H1 (cell line): Measurements from ENCODE around the gene PLAC1. TPM values are rescaled to one million over a fixed set of nuclear protein-coding genes. Genes with fewer than 3 reads are reported as not detected.

Experiments
- CTCF ChIA-PET: fragments of 300-600 bp; sonication (Branson Sonifier 250); formaldehyde crosslinking; loops from one replicate; lab custom pipeline; 2021; ENCODE audit not compliant: partially characterized antibody; lab: Charles Lee
- POLR2A ChIA-PET: fragments of 300-600 bp; sonication (Branson Sonifier 250); formaldehyde crosslinking; loops from one replicate; lab custom pipeline; 2021; ENCODE audit warnings: inconsistent platforms; ENCODE audit not compliant: partially characterized antibody; lab: Charles Lee
- DNase-seq, 2 experiments: peaks; one replicate each; pipeline versions ENCODE4 v3.0.0 to v3.0.0-alpha.2; 2010 to 2022; ENCODE audit warnings: low spot score in 2 of 2, low read depth in 1 of 2, mixed read lengths in 1 of 2
- FAIRE-seq: peaks from 2 replicates; lab custom pipeline; 2011; peaks lifted over from hg19 to GRCh38; lab: Jason Lieb, UNC
- H2AFZ ChIP-seq: 2 replicates; pipeline ENCODE4 v1.8.1; 2012; ENCODE audit warnings: low read length, inconsistent platforms
- H2AK5ac ChIP-seq: 2 replicates; pipeline ENCODE4 v1.6.1; 2013; ENCODE audit warnings: low read depth, low read length
- H2BK120ac ChIP-seq: replicated peaks from 2 replicates; pipeline ENCODE3; 2013; ENCODE audit warnings: low read depth, low read length, inconsistent platforms
- H2BK12ac ChIP-seq: 2 replicates; pipeline ENCODE4 v1.6.1; 2013; ENCODE audit warnings: low read depth, low read length
- H2BK15ac ChIP-seq: 2 replicates; pipeline ENCODE4 v1.6.1; 2013; ENCODE audit warnings: low read length
- H2BK20ac ChIP-seq: 2 replicates; pipeline ENCODE4 v1.6.1; 2013; ENCODE audit warnings: low read length
- H2BK5ac ChIP-seq: 2 replicates; pipeline ENCODE4 v1.6.1; 2013; ENCODE audit warnings: low read depth, low read length
- H3K14ac ChIP-seq: 2 replicates; pipeline ENCODE4 v1.6.1; 2013; ENCODE audit warnings: inconsistent platforms; ENCODE audit not compliant: insufficient read length
- H3K18ac ChIP-seq: 2 replicates; pipeline ENCODE4 v1.6.1; 2013; ENCODE audit warnings: low read length; ENCODE audit errors: extremely low read depth
- H3K23ac ChIP-seq: 2 replicates; pipeline ENCODE4 v1.6.1; 2013; ENCODE audit warnings: inconsistent platforms; ENCODE audit not compliant: insufficient read length
- H3K23me2 ChIP-seq: 2 replicates; pipeline ENCODE4 v1.6.1; 2013; ENCODE audit warnings: low read depth, low read length
- H3K27ac ChIP-seq: 2 replicates; pipeline ENCODE4 v1.6.1; 2011; ENCODE audit warnings: low read depth, low read length, inconsistent platforms
- H3K27me3 ChIP-seq, 4 experiments: replicated peaks in 1 of 4; 1 replicate in 1 of 4; 2 replicates in 3 of 4; pipeline versions ENCODE4 v1.6.1 to v1.8.1; 2011 to 2013; ENCODE audit warnings: low read length in 3 of 4, mild to moderate bottlenecking in 3 of 4, inconsistent platforms in 2 of 4, mixed read lengths in 2 of 4, moderate library complexity in 1 of 4; ENCODE audit not compliant: control insufficient read depth in 3 of 4, insufficient read depth in 3 of 4; ENCODE audit errors: extremely low read depth in 1 of 4
- H3K36me3 ChIP-seq, 4 experiments: 2 replicates each; pipeline versions ENCODE4 v1.6.1 to v1.8.1; 2011 to 2013; ENCODE audit warnings: mild to moderate bottlenecking in 4 of 4, low read length in 3 of 4, moderate library complexity in 2 of 4, control low read depth in 1 of 4, inconsistent platforms in 1 of 4; ENCODE audit not compliant: insufficient read depth in 4 of 4, control insufficient read depth in 2 of 4
- H3K4ac ChIP-seq: replicated peaks from 2 replicates; pipeline ENCODE3; 2013; ENCODE audit warnings: low read length, low read depth, mixed read lengths, inconsistent platforms; ENCODE audit not compliant: insufficient read length
- H3K4me1 ChIP-seq, 4 experiments: replicated peaks in 1 of 4; 1 replicate in 1 of 4; 2 replicates in 3 of 4; pipeline versions ENCODE4 v1.6.1 to v1.8.1; 2011 to 2013; ENCODE audit warnings: low read length in 3 of 4, inconsistent platforms in 2 of 4, mixed read lengths in 1 of 4; ENCODE audit not compliant: insufficient read depth in 4 of 4, control insufficient read depth in 3 of 4
- H3K4me2 ChIP-seq, 2 experiments: 2 replicates each; pipeline versions ENCODE4 v1.6.1 to v1.8.1; 2011 to 2013; ENCODE audit warnings: low read depth in 2 of 2, low read length in 2 of 2, control low read depth in 1 of 2, inconsistent platforms in 1 of 2, mild to moderate bottlenecking in 1 of 2; ENCODE audit not compliant: insufficient read depth in 1 of 2
- H3K4me3 ChIP-seq, 4 experiments: fragments of 200-600, 300-600 bp in 1 of 4; sonication (generic), shearing (Covaris generic), sonication (Bioruptor Twin) in 1 of 4; 2 replicates each; pipeline versions ENCODE4 v1.5.1 to v1.8.1; 2011 to 2016; ENCODE audit warnings: low read length in 4 of 4, low read depth in 3 of 4, control low read depth in 2 of 4, inconsistent platforms in 2 of 4, mild to moderate bottlenecking in 2 of 4, mixed read lengths in 1 of 4, moderate library complexity in 1 of 4; ENCODE audit not compliant: insufficient read depth in 2 of 4; ENCODE audit errors: extremely low read depth in 1 of 4
- H3K56ac ChIP-seq: replicated peaks from 2 replicates; pipeline ENCODE3; 2013; ENCODE audit warnings: low read depth, mild to moderate bottlenecking, mixed read lengths, low read length, inconsistent platforms; ENCODE audit not compliant: insufficient read length
- H3K79me1 ChIP-seq: 2 replicates; pipeline ENCODE4 v1.6.1; 2013; ENCODE audit warnings: low read depth, low read length, control low read depth
- H3K79me2 ChIP-seq, 2 experiments: 2 replicates each; pipeline versions ENCODE4 v1.6.1 to v1.8.1; 2012 to 2013; ENCODE audit warnings: low read length in 2 of 2, mild to moderate bottlenecking in 2 of 2, inconsistent platforms in 1 of 2; ENCODE audit not compliant: insufficient read depth in 2 of 2, control insufficient read depth in 1 of 2
- H3K9ac ChIP-seq, 4 experiments: replicated peaks in 1 of 4; 1 replicate in 1 of 4; 2 replicates in 3 of 4; pipeline versions ENCODE4 v1.6.1 to v1.8.1; 2011 to 2013; ENCODE audit warnings: low read depth in 3 of 4, low read length in 3 of 4, control low read depth in 2 of 4, mild to moderate bottlenecking in 2 of 4, moderate library complexity in 2 of 4, inconsistent platforms in 1 of 4; ENCODE audit errors: extremely low read depth in 1 of 4
- H3K9me3 ChIP-seq, 2 experiments: 2 replicates each; pipeline versions ENCODE4 v1.6.1 to v1.8.1; 2012 to 2013; ENCODE audit warnings: mild to moderate bottlenecking in 2 of 2, moderate library complexity in 2 of 2, control low read depth in 1 of 2, inconsistent platforms in 1 of 2, low read depth in 1 of 2, low read length in 1 of 2, mixed read lengths in 1 of 2; ENCODE audit not compliant: insufficient read depth in 2 of 2
- H4K20me1 ChIP-seq, 2 experiments: replicated peaks in 1 of 2; 2 replicates each; pipeline versions ENCODE3 to v1.8.1; 2011 to 2013; ENCODE audit warnings: inconsistent platforms in 2 of 2, low read length in 2 of 2, mild to moderate bottlenecking in 1 of 2; ENCODE audit not compliant: insufficient read depth in 2 of 2, control insufficient read depth in 1 of 2
- H4K5ac ChIP-seq: 2 replicates; pipeline ENCODE4 v1.6.1; 2013; ENCODE audit warnings: low read length, low read depth, mixed read lengths, inconsistent platforms; ENCODE audit not compliant: insufficient read length
- H4K8ac ChIP-seq: 2 replicates; pipeline ENCODE4 v1.8.0; 2013; ENCODE audit warnings: mild to moderate bottlenecking, moderate library complexity, low read length, inconsistent platforms; ENCODE audit not compliant: insufficient read depth; ENCODE audit errors: extremely low read depth
- H4K91ac ChIP-seq: replicated peaks from 2 replicates; pipeline ENCODE3; 2013; ENCODE audit warnings: low read length, mixed read lengths, inconsistent platforms; ENCODE audit not compliant: insufficient read length
- BCL11A ChIP-seq, 2 experiments: IDR thresholded peaks; one replicate each; pipeline ENCODE4 v1.6.1; 2011; ENCODE audit warnings: low read depth in 2 of 2, low read length in 2 of 2, mild to moderate bottlenecking in 2 of 2
- CBX8 ChIP-seq: fragments of 300-800, 300-1000 bp; sonication (generic); IDR thresholded peaks from 2 replicates; pipeline ENCODE4 v1.7.1; 2016; ENCODE audit warnings: low read depth, low read length, borderline replicate concordance
- CTCF ChIP-seq, 3 experiments: IDR thresholded peaks; 1 replicate in 2 of 3; 2 replicates in 1 of 3; pipeline versions ENCODE4 v1.5.1 to v1.6.1; 2011; ENCODE audit warnings: low read length in 3 of 3, mild to moderate bottlenecking in 3 of 3, inconsistent platforms in 2 of 3, low read depth in 1 of 3, moderate library complexity in 1 of 3; ENCODE audit not compliant: insufficient read depth in 1 of 3; ENCODE audit errors: control extremely low read depth in 1 of 3
- HDAC2 ChIP-seq, 2 experiments: fragments of 300-600 bp in 1 of 2; sonication (generic) in 1 of 2; IDR thresholded peaks; 2 replicates each; pipeline ENCODE4 v1.6.1; 2011 to 2012; ENCODE audit warnings: low read depth in 2 of 2, low read length in 2 of 2, mild to moderate bottlenecking in 2 of 2, moderate library complexity in 2 of 2, borderline replicate concordance in 1 of 2, inconsistent platforms in 1 of 2
- KDM4A ChIP-seq: IDR thresholded peaks from one replicate; pipeline ENCODE4 v1.7.1; 2012; ENCODE audit warnings: low read depth, mild to moderate bottlenecking, moderate library complexity, low read length, inconsistent platforms; ENCODE audit not compliant: severe bottlenecking
- NRF1 ChIP-seq: IDR thresholded peaks from 2 replicates; pipeline ENCODE4 v1.6.1; 2011; ENCODE audit warnings: mild to moderate bottlenecking, low read depth, low read length, improper control_type of control experiment
- TAF7 ChIP-seq: optimal IDR thresholded peaks from 2 replicates; pipeline ENCODE3; 2011; ENCODE audit warnings: low read depth, mild to moderate bottlenecking, inconsistent platforms, low read length, moderate library complexity, borderline replicate concordance
- WGBS, 2 experiments: shearing (Covaris generic) in 1 of 2; methylation state at CpG; one replicate each; pipeline versions ENCODE4 v1.1.6 to v1.1.7; 2013 to 2015; ENCODE audit warnings: low lambda C conversion rate in 2 of 2, mixed read lengths in 2 of 2, inconsistent platforms in 1 of 2, low coverage in 1 of 2, missing lambda C conversion rate in 1 of 2; ENCODE audit not compliant: insufficient replicate concordance in 2 of 2, insufficient coverage in 1 of 2, insufficient read length in 1 of 2; ENCODE audit errors: extremely low coverage in 1 of 2, missing lambda C conversion rate in 1 of 2; 5-methylcytosine and 5-hydroxymethylcytosine counted together
- long read RNA-seq, 2 experiments: library from RNA in 1 of 2; library from capped mRNA in 1 of 2; stranded (forward); transcript quantifications; one replicate each; pipeline ENCODE4 v2.0.0, GENCODE V29; 2021; ENCODE audit warnings: inconsistent platforms in 1 of 2
- polyA minus RNA-seq, 3 experiments: library from RNA; depleted of rRNA, polyadenylated mRNA; stranded (reverse); fragments of >200 nt; gene quantifications; 1 replicate in 2 of 3; 2 replicates in 1 of 3; pipeline ENCODE4 v1.2.3, GENCODE V29; 2011
- polyA plus RNA-seq, 7 experiments: library from polyadenylated mRNA; depleted of rRNA in 3 of 7; stranded (reverse) in 5 of 7; unstranded in 2 of 7; fragments of >200 nt in 5 of 7; fragments of 200-250 nt in 2 of 7; gene quantifications; 1 replicate in 5 of 7; 2 replicates in 1 of 7; 4 replicates in 1 of 7; pipeline versions ENCODE4 v1.2.1 to v1.2.3, GENCODE V29; 2011 to 2013; ENCODE audit warnings: missing spikeins in 2 of 7, mixed read lengths in 2 of 7
- total RNA-seq: library from RNA; stranded (reverse); fragmentation: NEBNext Ultra II Directional; extraction: Animal tissue kit (Norgen Biotek cat#: 25700); gene quantifications from 2 replicates; pipeline ENCODE4 v1.2.1, GENCODE V29; 2021

The PLAC1 gene
- total RNA-seq (0.96 TPM in 1 of 2 replicates, not detected in the other), polyA plus RNA-seq (2011; rRNA removed) (1.1 and 1.8 TPM in 2 replicates), polyA minus RNA-seq (2011; rRNA and poly(A)+ RNA removed) (0.47 and 0.88 TPM in 2 replicates)
- polyA plus RNA-seq (2011; cell fraction: cytosol; rRNA removed), result 0.90 TPM
- polyA plus RNA-seq (2011; cell fraction: nucleus; rRNA removed), result 0.46 TPM
- 0.39 to 1.3 TPM (median 0.87 TPM) in 4 replicates for polyA plus RNA-seq (2012, experiment 1 of 2)
- 0.33 TPM for polyA plus RNA-seq (2012, experiment 2 of 2)
- polyA plus RNA-seq (2013, experiment 1 of 2), result 1.3 TPM
- 1.6 TPM for polyA plus RNA-seq (2013, experiment 2 of 2)
- not detected for polyA minus RNA-seq (2011; cell fraction: cytosol; rRNA and poly(A)+ RNA removed)
- not detected for polyA minus RNA-seq (2011; cell fraction: nucleus; rRNA and poly(A)+ RNA removed)
- long read RNA-seq, experiment 1, result 0 reads
- long read RNA-seq, experiment 2, partial matches to known transcripts, result 0 of 2 reads
- long read RNA-seq, experiment 2, other reads (novel, unspliced or antisense), result 2 of 2 reads

GRCh38 chrX:134658002-134658759, at the start of gene PLAC1:
Gene PLAC1, minus strand, starts transcription at chrX:134658471. Its CDS starts 91,789 bp downstream, at chrX:134566682.
- Histone ChIP-seq H3K4me3 (no peak within 1 kb of the TSS), H3K23me2 (no peaks in the 10 kb centered on the region; the same call in 1 of the 2 replicates), H3K56ac (no peak within 1 kb of the TSS), H3K9ac (no peak within 1 kb of the TSS), H3K9me3 (no peaks in the 10 kb centered on the region), H3K36me3 (no peaks in the 10 kb centered on the region), H2BK5ac (no peak within 1 kb of the TSS), H2BK120ac (no peak within 1 kb of the TSS), H3K79me2 (no peaks in the 10 kb centered on the region), H4K8ac (no peak within 1 kb of the TSS), H4K20me1 (no peaks in the 10 kb centered on the region), H3K27me3 (no peaks in the 10 kb centered on the region), H2AFZ (no peak within 1 kb of the TSS), H3K23ac (no peak within 1 kb of the TSS), H3K4me2 (no peak within 1 kb of the TSS), H3K4ac (no peak within 1 kb of the TSS), H4K91ac (no peak within 1 kb of the TSS), H2BK12ac (no peak within 1 kb of the TSS), H3K14ac (no peak within 1 kb of the TSS), H3K79me1 (no peaks in the 10 kb centered on the region), H4K5ac (no peak within 1 kb of the TSS), H2BK20ac (no peak within 1 kb of the TSS), H3K27ac (no peak within 1 kb of the TSS), H3K18ac (no peak within 1 kb of the TSS), H3K4me1 (peaks cover 0 to 3% (median 0%) of the 10 kb centered on the region in 4 experiments; a peak in 2 of 7 replicates), H2BK15ac (no peak within 1 kb of the TSS), H2AK5ac (no peak within 1 kb of the TSS)
- DNase-seq (no peak), FAIRE-seq (no peak)
- POLR2A ChIA-PET, result no interaction called here
- CTCF ChIA-PET, result no interaction called here
- 85% methylated on average over 5 of the region's 5 CpGs; no CpG with 5 or more reads in 1 of the 2 experiments for whole genome bisulfite sequencing, 2 experiments
- no peak for TF ChIP-seq CBX8
- no peak for TF ChIP-seq HDAC2 (IDR thresholded peaks at IDR 0.05; ENCODE audit: borderline replicate concordance in 1 of 2, low read depth in 2 of 2, low read length in 2 of 2)
- TF ChIP-seq TAF7, result no peak
- no peak for TF ChIP-seq CTCF (IDR thresholded peaks at IDR 0.05; ENCODE audit: control extremely low read depth in 1 of 3, insufficient read depth in 1 of 3, low read depth in 1 of 3, low read length in 3 of 3)
- no peak for TF ChIP-seq NRF1
- no peak for TF ChIP-seq BCL11A (IDR thresholded peaks at IDR 0.05; ENCODE audit: low read depth in 2 of 2, low read length in 2 of 2)
- TF ChIP-seq KDM4A, result no peak
